Natural killer cell (primary cell): ENCODE results near the gene SNCB. TPM values are rescaled to one million over a fixed set of nuclear protein-coding genes. Genes with fewer than 3 reads are reported as not detected.
A peak's percentile ranks its signal among the peaks of the same experiment; 100 is the strongest.

Experiments used
- ATAC-seq, 3 donors: fragments of 150-1000 bp in 2 of 3; fragments of 200-7000 bp in 1 of 3; cut with Tn5 transposase; 1 replicate in 1 of 3; 2 replicates in 2 of 3; pipeline ENCODE4 v1.10.0; 2021; ENCODE audit warnings: mild to moderate bottlenecking in 2 of 3, moderate library complexity in 2 of 3
- DNase-seq, 2 donors: peaks; one replicate each; pipeline versions ENCODE4 v3.0.0 to v3.0.0-alpha.2; 2013 to 2021; ENCODE audit warnings: mixed read lengths in 1 of 2
- H3K27ac ChIP-seq: one replicate; pipeline ENCODE4 v1.5.1; 2013; ENCODE audit warnings: mild to moderate bottlenecking, low read length
- H3K27me3 ChIP-seq: one replicate; pipeline ENCODE4 v1.6.1; 2013; ENCODE audit warnings: low read length; ENCODE audit not compliant: control insufficient read depth, insufficient read depth
- H3K36me3 ChIP-seq: one replicate; pipeline ENCODE4 v1.6.1; 2013; ENCODE audit warnings: low read length; ENCODE audit not compliant: control insufficient read depth, insufficient read depth
- H3K4me1 ChIP-seq: one replicate; pipeline ENCODE4 v1.6.1; 2013; ENCODE audit warnings: low read length; ENCODE audit not compliant: control insufficient read depth, insufficient read depth
- H3K4me3 ChIP-seq: one replicate; pipeline ENCODE4 v1.5.1; 2013; ENCODE audit warnings: low read length
- H3K9me3 ChIP-seq: one replicate; pipeline ENCODE4 v1.6.1; 2013; ENCODE audit warnings: low read length; ENCODE audit not compliant: control insufficient read depth, insufficient read depth
- H3K27ac Mint-ChIP-seq, 2 donors: one replicate each; pipeline ENCODE4 v1.8.0; 2022; ENCODE audit warnings: mild to moderate bottlenecking in 2 of 2, mixed read lengths in 2 of 2, moderate library complexity in 1 of 2
- H3K27me3 Mint-ChIP-seq, 2 donors: one replicate each; pipeline ENCODE4 v1.8.0; 2022; ENCODE audit warnings: low read depth in 2 of 2, mixed read lengths in 2 of 2
- H3K36me3 Mint-ChIP-seq: one replicate; pipeline ENCODE4 v1.8.0; 2022; ENCODE audit warnings: mixed read lengths
- H3K4me1 Mint-ChIP-seq, 2 donors: one replicate each; pipeline ENCODE4 v1.8.0; 2022; ENCODE audit warnings: mixed read lengths in 2 of 2
- H3K4me3 Mint-ChIP-seq: one replicate; pipeline ENCODE4 v1.8.0; 2022; ENCODE audit warnings: mild to moderate bottlenecking, moderate library complexity, mixed read lengths
- H3K9me3 Mint-ChIP-seq, 2 donors: one replicate each; pipeline ENCODE4 v1.8.0; 2022; ENCODE audit warnings: mixed read lengths in 2 of 2
- CTCF ChIP-seq: fragments of 200-600 bp; IDR thresholded peaks from one replicate; pipeline ENCODE4 v1.8.0; 2022; ENCODE audit warnings: antibody characterized with exemption
- WGBS: methylation state at CpG from one replicate; pipeline ENCODE4 v1.1.7; 2013; ENCODE audit warnings: missing lambda C conversion rate; ENCODE audit not compliant: insufficient coverage; 5-methylcytosine and 5-hydroxymethylcytosine counted together
- intact Hi-C: fragments of 100-400 bp; cut with micrococcal nuclease; formaldehyde crosslinking; loops from one replicate; pipeline ENCODE4 v1.14.2; 2022
- total RNA-seq, 4 donors: library from RNA; stranded (reverse); fragments of 120-200 nt in 1 of 4; gene quantifications; one replicate each; pipeline versions ENCODE4 v1.2.3 to v1.2.4, GENCODE V29; 2013 to 2022

SNCB gene
- total RNA-seq, 3 donors from 2014 or later (not counting 1 experiment from before 2014, with no cell fraction given), result not detected

GRCh38 chr5:176658817-176659511, 28.6 kb upstream of the SNCB start:
- peaks cover 8% of the 10 kb centered on the region for H3K36me3 ChIP-seq
- DNase-seq, result peak in 1 of 2 donors; percentile 70
- Mint-ChIP-seq H3K9me3 (no peaks in the 10 kb centered on the region), H3K27ac (peak overlapping the region in 1 of 2 donors; percentile 86), H3K36me3 (no peaks in the 10 kb centered on the region), H3K4me1 (peaks cover 20 to 36% of the 10 kb centered on the region in 2 donors), H3K4me3 (peak overlapping the region; percentile 87), H3K27me3 (peaks cover 5 to 7% of the 10 kb centered on the region in 2 donors)
- no peak for TF ChIP-seq CTCF
- peak in 2 of 3 donors; percentile 50 to 52 for ATAC-seq
- WGBS, result 18% methylated on average over 10 of the region's 11 CpGs
- H3K27me3 ChIP-seq, result no peaks in the 10 kb centered on the region
- peak overlapping the region; percentile 6 for H3K27ac ChIP-seq
- H3K4me3 ChIP-seq, result peak overlapping the region; percentile 21
- peaks cover 36% of the 10 kb centered on the region for H3K4me1 ChIP-seq
- intact Hi-C loops, result loop anchor here (2.0 to 5.0 kb wide), 2 partner anchors 300 to 453 kb away; no protein-coding TSS in a partner anchor
- no peaks in the 10 kb centered on the region for H3K9me3 ChIP-seq

- Mint-ChIP-seq H3K36me3 (no peaks in the 10 kb centered on the region), H3K27ac (no peak overlapping the region), H3K4me1 (peaks cover 29 to 44% of the 10 kb centered on the region in 2 donors), H3K9me3 (no peaks in the 10 kb centered on the region), H3K4me3 (peak overlapping the region; percentile 73), H3K27me3 (peaks cover 0 to 2% of the 10 kb centered on the region in 2 donors)
- H3K27me3 ChIP-seq, result no peaks in the 10 kb centered on the region
- DNase-seq, result peak; percentile 58 to 85
- peak; percentile 88 for TF ChIP-seq CTCF
- H3K4me1 ChIP-seq, result peaks cover 45% of the 10 kb centered on the region
- H3K9me3 ChIP-seq, result no peaks in the 10 kb centered on the region
- 53% methylated on average over 13 of the region's 14 CpGs for WGBS
- no peak overlapping the region for H3K27ac ChIP-seq
- H3K36me3 ChIP-seq, result peaks cover 8% of the 10 kb centered on the region
- intact Hi-C loops, result loop anchor here (2.0 to 5.0 kb wide), 2 partner anchors 301 to 454 kb away; no protein-coding TSS in a partner anchor
- ATAC-seq, result peak; percentile 74 to 81 (median 77)
- H3K4me3 ChIP-seq, result no peak overlapping the region
Observed at GRCh38 chr5:176658007-176658599, 27.8 kb upstream of the SNCB start.

DNA sequence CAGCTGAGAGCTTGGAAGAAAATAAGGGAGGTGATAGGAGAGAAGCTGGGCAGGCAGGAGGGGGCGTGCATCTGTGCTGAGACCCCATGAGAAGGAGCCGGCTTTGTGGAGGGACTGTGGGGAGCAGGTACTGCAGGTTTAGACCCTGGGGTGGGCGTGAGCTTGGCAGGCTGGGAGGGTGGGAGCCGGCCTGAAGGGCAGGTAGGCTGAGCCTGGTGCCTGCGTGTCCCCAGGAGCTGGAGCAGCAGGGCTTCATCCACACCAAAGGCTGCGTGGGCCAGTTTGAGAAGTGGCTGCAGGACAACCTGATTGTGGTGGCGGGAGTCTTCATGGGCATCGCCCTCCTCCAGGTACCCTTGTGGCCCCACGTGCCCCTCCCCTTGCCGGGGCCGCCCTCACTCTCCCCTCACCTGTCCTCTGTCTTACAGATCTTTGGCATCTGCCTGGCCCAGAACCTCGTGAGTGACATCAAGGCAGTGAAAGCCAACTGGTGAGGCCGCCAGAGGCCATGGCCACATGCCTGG, 26.2 kb upstream of the SNCB start:
- H3K4me1 ChIP-seq, result peaks cover 60% of the 10 kb centered on the region
- WGBS, result 94% methylated on average over 13 of the region's 13 CpGs
- intact Hi-C loops, result loop anchor here (5.0 kb wide), 1 partner anchor 456 kb away; no protein-coding TSS in a partner anchor

More for the DNA sequence above, 26.2 kb upstream of the SNCB start:
- Histone ChIP-seq H3K4me3 (no peak overlapping the region), H3K27ac (no peak overlapping the region), H3K36me3 (peaks cover 8% of the 10 kb centered on the region), H3K27me3 (no peaks in the 10 kb centered on the region), H3K9me3 (no peaks in the 10 kb centered on the region)
- H3K36me3 Mint-ChIP-seq, result no peaks in the 10 kb centered on the region
- no peak for DNase-seq
- H3K4me3 Mint-ChIP-seq, result peak overlapping the region; percentile 26
- H3K27ac Mint-ChIP-seq, result no peak overlapping the region
- no peak for ATAC-seq
- H3K9me3 Mint-ChIP-seq, result no peaks in the 10 kb centered on the region
- peaks cover 0 to under 1% of the 10 kb centered on the region in 2 donors for H3K27me3 Mint-ChIP-seq
- H3K4me1 Mint-ChIP-seq, result peaks cover 40 to 59% of the 10 kb centered on the region in 2 donors
- no peak for TF ChIP-seq CTCF
